HG03342 (cell line): ENCODE measurements around the gene AP4M1.

Experiments
- ATAC-seq: cut with Tn5 transposase; IDR thresholded peaks from one replicate; pipeline ENCODE4 v1.9.1; 2021; ENCODE audit warnings: mild to moderate bottlenecking, moderate library complexity; ENCODE audit not compliant: unreplicated experiment

The AP4M1 gene

DNA sequence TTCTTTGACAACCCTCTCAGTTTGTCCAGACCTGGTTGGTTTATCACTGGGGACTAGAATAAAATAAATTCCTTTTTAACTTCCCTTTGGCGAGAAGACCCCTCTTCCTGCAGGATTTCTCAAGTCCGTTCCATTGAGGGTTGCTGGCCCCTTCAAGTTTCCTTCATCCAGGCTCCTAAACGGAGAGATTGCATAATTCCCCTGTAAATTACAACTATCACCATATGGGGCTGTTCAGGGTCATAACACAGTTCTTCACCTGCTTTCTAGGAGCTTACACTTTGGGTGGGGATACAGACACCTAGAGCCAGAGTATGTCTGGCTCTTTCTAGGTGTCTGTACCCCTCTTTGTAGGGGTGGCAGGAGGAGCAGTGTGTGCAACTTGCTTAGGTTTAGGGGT lies 15.9 kb upstream of the AP4M1 start:
- ATAC-seq = no peak

DNA sequence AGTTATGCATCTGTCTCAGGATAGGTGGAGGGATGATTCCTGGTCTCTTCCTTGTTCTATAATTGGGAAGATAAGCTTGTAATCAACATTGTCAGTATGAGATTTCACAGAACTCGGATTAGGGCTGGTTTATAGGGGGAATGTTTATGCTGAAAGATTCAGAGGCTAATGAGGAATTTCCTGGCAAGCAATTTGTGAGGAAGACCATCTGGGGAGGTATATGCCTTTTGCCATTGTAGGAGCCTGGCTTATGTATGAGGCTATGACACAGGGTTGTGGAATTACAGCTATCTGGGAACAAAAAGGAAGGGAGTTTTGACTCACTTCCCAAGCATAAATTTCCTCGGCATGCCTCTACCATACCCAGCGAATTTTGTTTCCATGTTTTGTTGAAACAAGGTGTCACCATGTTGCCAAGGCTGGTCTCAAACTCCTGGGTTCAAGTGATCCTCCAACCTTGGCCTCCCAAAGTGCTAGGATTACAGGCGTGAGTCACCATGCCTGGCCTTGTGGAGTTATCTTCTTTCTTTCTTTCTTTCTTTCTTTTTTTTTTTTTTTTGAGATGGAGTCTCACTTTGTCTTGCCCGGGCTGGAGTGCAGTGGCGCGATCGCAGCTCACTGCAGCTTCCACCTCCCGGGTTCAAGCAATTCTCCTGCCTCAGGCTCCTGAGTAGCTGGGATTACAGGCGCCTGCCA lies 14.2 kb upstream of the AP4M1 start:
- ATAC-seq = no peak

DNA sequence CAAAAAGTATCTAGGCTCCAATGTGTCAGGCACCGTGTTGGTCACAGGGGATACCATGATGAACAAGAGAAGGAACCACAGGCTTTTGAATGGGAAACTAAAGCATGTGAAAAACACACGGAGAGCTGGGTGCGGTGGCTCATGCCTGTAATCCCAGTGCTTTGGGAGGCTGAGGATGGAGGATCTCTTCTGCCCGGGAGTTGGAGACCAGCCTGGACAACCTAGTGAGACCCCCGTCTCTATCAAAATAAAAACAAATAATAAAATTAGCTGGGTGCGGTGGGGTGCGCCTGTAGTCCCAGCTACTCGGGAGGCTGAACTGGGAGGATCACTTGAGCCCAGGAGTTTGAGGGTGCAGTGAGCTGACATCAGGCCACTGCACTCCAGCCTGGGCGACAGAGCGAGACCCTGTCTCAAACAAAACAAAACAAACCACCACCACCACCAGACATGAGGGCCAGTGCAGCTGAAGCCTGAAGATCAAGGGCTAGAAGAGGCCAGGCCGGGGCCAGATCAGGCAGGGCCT lies 13.3 kb upstream of the AP4M1 start:
- no peak for ATAC-seq

DNA sequence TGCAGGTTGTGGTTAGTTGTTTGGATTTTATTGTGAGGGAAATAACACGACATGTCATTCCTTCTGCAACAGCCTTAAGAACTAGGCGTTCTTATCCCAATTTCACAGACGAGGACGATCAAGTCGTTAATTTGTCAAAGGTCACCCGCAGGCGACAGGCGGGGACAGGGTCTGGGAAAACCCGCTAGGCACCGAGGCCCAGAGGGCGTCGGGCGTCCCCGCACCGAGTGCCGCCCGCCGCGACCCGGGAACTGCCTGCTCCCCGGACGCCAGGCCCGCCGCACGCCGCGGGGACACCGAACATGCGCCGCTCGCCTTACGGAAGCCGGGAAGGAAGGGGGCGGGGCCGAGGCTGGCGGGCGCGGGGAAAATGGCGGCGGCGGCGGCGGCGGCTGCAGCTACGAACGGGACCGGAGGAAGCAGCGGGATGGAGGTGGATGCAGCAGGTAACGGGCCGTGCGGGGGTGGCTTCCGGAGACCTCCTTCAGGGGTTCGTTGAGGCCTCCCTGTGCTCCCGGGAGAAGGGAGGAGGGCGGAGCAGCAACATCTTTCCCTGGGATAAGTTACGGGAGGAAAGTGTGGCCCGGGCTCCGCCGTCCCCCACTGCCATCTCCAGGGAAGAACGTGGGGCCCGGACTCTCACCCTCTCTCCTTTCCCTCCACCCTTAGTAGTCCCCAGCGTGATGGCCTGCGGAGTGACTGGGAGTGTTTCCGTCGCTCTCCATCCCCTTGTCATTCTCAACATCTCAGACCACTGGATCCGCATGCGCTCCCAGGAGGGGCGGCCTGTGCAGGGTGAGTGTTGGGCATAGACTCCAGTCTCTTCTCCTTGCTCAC lies 12.6 kb upstream of the AP4M1 start, which contains the start of gene COPS6:
Gene COPS6 (plus strand): TSS at position 349 of the 837 bp plus-strand sequence. CDS start 22 bp downstream, at position 371.
- ATAC-seq = peak; percentile 42

DNA sequence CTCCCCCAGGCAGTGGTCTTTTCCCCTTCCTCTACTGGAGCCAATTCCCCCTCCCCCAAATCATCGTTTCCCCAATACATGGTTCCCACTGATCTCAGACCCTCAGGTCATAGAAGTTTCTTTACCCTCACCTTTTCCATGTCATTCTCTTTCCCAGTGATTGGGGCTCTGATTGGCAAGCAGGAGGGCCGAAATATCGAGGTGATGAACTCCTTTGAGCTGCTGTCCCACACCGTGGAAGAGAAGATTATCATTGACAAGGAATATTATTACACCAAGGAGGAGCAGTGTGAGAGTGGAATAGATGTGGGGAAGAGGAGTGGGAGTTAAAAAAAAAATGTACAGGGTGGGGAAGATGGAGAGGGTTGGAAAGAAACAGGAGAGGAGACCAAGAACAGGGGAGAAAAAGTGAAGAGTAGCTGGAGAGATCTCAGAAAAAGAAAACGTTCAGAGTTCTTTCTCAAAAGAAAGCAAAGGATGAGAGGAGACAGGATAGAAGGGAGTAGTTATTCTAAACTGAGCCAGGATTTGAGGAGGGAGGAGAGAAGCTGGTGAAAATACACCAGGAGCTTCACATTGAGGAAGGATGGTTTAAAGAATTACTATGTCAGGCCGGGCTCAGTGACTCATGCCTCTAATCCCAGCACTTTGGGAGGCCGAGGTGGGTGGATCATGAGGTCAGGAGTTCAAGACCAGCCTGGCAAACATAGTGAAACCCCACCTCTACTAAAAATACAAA lies 11.8 kb upstream of the AP4M1 start:
- ATAC-seq = no peak

DNA sequence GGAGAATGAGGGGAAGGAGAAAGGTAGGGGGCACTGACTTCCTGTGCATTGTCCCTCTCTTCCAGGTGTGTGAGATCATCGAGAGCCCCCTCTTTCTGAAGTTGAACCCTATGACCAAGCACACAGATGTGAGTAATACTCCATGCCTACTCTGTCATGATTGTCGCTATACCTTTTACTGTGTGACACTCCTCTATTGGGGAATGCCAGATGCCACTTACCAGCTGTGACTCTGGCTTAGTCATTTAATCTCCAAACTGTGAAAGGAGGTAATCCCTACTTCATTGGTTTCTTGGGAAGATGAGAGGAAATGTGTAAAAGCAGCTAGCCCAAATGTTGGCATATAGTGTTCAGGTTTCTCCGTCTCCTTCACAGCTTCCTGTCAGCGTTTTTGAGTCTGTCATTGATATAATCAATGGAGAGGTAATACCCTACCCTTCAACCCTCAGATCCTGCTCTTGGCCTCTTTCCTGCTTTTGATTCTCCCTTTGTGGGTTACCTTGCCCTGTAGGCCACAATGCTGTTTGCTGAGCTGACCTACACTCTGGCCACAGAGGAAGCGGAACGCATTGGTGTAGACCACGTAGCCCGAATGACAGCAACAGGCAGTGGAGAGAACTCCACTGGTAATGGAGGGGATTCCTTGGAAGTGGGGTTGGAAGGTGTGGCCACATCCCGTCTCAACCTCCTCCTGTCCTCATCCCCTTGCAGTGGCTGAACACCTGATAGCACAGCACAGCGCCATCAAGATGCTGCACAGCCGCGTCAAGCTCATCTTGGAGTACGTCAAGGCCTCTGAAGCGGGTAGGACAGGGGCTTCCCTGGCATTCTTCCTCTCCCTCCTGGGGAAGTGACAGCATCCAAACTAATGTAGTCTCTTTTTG lies 10.7 kb upstream of the AP4M1 start:
- no peak for ATAC-seq

DNA sequence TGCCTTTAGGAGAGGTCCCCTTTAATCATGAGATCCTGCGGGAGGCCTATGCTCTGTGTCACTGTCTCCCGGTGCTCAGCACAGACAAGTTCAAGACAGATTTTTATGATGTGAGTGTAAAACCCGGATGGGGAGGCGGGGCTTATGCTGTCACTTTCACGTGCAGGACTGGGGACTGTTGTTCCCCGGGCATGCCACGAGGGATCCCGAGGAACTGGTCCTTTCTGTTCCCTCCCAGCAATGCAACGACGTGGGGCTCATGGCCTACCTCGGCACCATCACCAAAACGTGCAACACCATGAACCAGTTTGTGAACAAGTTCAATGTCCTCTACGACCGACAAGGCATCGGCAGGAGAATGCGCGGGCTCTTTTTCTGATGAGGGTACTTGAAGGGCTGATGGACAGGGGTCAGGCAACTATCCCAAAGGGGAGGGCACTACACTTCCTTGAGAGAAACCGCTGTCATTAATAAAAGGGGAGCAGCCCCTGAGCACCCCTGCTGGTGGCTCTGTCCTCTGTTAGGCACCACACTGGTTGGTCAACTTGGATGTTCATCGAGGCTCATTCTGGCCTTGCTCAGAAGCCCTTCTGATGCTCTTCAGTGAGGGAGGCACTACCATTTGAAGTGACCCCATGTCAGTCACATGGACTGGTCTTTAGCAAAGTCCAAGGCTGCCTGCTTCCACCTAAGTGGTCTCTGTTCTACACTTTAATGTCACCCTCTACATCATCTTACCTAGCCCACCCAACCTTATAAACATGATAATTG lies 9.8 kb upstream of the AP4M1 start:
- no peak for ATAC-seq

DNA sequence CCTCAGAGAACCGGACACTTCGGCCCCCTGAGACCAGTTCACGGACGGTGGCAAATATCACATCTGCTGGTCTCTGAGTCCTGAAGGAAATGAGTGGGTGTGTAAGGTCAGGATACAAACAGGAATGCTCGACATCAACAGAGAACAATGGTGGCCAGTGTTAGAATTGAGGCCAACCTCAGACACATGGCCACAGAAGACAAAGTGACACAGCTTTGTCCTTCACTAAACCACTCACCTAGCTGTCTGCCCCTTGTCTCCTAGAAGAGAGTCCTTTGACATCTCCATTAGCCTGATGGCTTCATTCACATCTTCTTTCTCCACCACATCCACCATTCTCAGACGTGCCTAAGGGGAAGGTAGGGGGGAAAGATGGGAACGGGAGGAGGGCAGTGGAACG lies 8.4 kb upstream of the AP4M1 start:
- no peak for ATAC-seq

DNA sequence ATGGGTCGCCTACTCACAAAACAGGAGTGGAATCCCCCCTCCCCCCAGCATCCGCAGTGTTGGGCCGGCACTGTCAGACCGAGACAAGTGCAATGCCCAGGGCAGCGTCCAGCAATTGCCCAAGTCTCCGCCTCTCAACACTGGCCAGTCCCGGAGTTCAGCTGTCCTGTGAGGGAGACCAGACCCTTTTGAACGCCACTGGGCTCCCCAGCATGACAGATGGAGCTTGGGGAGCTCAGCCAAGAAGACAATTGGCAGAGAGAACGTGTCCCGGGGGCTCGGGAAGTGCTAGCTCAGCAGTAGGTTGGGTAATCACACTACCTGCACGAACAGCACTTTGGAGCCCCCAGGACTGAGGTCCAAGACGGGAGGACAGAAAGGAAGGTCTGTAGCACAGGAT lies 7.9 kb upstream of the AP4M1 start:
- ATAC-seq = no peak

DNA sequence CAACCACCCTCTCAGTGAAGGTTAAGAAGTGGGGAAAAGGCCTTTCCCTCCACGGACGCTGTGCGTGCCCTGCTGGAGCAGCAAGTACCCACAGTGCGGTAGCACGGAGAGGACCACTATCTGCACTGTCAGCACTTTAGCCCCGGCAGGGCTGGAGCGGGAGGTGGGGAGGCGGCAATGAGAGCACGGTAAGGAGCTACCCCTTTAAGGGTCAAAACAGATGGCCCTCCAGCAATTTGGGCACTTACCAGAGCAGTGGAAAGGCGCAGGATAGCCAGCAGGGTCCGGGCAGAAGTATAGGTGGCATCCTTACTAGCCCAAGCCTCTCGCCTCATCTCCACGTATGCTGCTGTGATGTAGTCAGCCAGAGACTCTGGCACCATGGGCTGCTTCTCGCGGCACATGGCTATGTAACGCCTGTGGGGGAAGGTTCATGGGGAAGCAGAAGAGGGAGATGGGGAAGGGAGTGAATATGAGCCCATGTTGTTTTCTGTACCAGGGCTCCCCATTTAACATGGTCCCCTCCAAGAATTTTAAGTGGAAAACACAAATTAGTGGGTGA lies 7.4 kb upstream of the AP4M1 start:
- no peak for ATAC-seq

DNA sequence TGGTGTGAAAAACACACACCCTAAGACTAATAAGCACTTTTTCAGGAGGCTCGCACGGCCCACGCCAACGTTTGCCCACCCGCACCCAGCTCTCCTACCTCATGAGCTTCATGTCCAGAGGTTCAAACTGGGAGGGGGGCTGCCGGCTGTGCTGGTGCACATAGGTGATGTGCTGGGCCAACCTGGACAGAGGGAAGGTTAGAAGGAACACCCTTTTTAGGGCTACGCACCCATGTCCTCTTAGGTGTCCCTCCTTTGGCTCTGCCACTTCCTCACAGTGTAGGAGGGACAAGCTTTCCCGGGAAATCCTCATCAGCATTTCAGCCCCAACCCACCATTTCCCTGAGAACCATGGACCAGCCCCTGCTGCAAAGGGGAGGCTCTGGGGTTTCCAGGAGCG lies 6.2 kb upstream of the AP4M1 start:
- no peak for ATAC-seq

DNA sequence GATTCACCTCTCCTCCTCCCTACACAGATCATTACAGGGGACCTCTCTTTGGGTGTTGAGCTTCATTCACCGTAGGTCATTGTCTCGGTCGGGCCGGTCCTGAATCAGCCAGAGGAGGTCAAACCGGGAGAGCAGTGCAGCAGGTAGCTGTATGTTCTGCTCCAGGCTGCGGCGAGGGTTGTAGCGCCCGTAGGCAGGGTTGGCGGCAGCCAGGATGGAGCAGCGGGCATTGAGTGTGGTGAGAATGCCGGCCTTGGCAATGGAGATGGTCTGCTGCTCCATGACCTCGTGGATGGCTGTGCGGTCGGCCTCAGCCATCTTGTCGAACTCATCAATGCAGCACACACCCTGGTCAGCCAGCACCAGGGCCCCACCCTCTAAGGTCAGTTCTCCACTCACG lies 5.7 kb upstream of the AP4M1 start:
- no peak for ATAC-seq

DNA sequence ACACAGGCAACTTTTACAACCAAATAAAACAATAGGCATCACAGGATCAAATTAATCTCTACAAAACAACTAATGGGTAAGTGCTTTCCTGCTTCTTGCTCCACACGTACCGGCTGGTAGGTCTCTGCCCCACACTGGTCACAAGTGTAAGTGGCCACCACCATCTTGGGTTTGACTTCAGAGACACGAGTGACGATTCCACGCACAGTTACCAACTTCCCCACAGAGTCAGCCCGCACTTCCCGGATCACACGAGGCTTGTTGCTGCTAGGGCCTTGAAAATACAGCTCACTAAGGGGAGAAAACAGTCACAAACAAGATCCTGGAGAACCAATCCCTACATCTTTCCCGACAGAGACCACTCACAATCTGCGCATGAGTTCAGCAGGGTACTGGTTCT lies 2.5 kb upstream of the AP4M1 start:
- no peak for ATAC-seq

DNA sequence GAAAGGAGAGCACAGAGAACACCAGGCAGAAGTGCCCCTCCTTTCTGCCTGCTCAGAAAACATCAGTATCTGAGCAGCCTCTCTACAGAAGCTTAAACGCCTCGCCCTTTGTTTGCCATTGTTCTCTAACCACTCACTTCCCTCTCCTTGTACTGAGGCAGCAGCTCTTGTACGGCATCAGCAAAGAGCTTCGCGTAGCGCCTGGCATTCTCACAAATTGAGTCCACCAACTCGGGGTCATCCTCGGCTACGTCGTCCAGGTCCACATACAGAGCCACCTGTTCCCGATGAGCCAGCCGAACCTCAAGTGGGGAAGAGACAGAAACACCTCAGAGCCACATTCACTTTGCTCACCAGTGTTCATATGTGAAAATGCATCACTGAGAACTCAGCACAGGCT lies 2.0 kb upstream of the AP4M1 start:
- no peak for ATAC-seq

DNA sequence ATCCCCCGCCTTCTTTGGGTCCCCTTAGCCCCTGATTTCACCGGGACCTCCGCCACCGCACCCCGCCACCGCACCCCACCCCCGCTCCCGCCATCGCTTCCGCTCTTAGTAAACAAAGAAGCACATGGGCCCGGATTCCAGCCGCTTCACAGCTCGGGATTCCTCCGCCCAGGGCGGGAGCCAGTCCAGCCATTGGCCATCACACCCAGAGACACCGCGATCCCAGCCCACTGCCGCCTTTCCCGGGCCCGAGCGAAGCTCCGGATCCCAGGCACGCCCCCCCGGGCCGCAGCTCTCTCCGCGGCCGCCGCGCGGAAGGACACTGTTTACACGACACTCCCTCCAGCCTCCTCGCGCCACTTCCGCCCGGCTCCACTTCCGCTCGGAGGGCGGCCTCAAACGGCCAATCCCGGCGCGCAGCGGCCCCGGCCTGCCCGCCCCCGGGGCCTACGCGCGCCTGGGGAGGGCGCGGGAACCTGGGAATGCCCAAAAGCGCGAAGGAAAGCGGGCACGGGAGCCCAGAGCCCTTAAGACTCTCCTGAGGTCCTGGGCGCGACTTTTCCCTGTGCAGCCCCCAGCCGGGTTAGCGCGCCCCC lies 925 bp upstream of the AP4M1 start:
- peak; percentile 55 for ATAC-seq

DNA sequence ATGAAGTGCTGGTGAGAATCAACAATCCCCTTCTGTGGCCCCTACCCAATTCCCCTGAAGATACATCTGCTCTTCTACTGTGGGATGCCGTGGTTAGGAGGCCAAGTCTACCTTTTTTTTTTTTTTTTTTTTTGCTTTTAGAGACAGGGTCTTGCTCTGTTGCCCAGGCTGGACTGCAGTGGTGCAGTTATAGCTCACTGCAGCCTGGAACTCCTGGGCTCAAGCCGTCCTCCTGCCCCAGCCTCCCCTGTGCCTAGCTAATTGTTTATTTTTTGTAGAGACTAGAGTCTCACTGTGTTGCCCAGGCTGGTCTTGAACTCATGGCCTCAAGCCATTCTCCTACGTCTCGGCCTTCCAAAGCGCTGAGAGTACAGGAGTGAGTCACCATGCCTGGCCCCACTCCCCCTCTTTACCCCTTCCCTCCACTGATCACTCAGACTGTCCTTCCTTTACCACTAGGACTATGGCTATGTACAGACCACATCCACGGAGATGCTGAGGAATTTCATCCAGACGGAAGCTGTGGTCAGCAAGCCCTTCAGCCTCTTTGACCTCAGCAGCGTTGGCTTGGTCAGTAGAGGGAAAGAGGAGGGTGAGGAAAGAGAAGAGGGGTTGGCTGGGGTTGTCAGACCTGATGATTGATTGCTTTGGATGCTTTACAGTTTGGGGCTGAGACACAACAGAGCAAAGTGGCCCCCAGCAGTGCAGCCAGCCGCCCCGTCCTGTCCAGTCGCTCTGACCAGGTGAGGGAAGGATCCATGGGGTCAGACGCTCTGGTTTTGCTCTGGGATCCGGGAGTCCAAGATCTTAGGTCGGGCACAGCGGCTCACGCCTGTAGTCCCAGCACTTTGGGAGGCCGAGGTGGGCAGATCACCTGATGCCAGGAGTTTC lies 1.8 kb downstream of the AP4M1 start:
- no peak for ATAC-seq

DNA sequence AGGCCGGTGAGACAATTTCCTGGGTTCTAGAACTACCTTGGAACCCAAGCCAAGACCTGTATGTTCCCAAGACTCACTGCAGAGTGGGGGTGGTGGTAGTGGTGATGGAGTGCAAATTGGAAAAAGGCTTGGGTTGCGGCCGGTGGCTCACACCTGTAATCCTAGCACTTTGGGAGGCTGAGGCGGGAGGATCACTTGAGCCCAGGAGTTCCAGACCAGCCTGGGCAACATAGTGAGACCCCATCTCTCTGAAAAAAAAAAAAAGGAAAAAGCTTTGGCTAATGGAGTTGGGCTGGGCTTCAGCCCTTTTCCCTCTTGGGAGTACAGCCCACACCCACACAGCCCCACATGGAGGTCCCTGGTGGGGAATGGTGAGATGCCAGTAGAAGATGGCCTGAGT lies 4.1 kb downstream of the AP4M1 start:
- no peak for ATAC-seq

DNA sequence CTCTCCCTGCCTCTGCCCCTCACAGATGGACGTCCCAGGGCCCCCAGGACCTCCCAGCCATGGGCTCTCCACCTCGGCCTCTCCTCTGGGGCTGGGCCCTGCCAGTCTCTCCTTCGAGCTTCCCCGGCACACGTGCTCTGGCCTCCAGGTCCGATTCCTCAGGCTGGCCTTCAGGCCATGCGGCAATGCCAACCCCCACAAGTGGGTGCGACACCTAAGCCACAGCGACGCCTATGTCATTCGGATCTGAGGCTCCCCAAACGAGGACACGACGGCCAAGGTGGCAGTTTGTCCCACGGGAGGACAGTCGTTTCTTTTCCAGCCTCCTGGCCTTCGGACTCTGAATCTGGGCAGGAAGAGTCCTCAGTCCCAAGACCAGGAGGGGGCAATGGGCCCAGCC lies 5.2 kb downstream of the AP4M1 start:
- no peak for ATAC-seq
